GM19397 (cell line): Measurements from ENCODE around the gene OPN3.
"Not testable (repeated sequence)": the region's sequence is repeated elsewhere in the genome, so short reads cannot be mapped to it uniquely, and the experiment has no call there.

Experiments used
- ATAC-seq: cut with Tn5 transposase; IDR thresholded peaks from one replicate; pipeline ENCODE4 v1.9.1; 2021; ENCODE audit warnings: mild to moderate bottlenecking, moderate library complexity; ENCODE audit not compliant: unreplicated experiment

OPN3 gene

GRCh38 chr1:241640149-241640866, at the start of gene OPN3, which contains the start of gene CHML:
Gene OPN3, minus strand, starts transcription at chr1:241640369. Its CDS starts 115 bp downstream, at chr1:241640254.
Gene CHML, minus strand, starts transcription at chr1:241640369. Its CDS starts 4,603 bp downstream, at chr1:241635766.
- ATAC-seq = peak; percentile 95

GRCh38 chr1:241688940-241689368, 48.8 kb upstream of the OPN3 start:
- ATAC-seq = no peak

GRCh38 chr1:241684108-241684507, 43.9 kb upstream of the OPN3 start:
- no peak for ATAC-seq

- no peak for ATAC-seq
These were observed 42.8 kb upstream of the OPN3 start for GRCh38 chr1:241682921-241683320.

GRCh38 chr1:241681861-241682448, 41.8 kb upstream of the OPN3 start:
- ATAC-seq = not testable (repeated sequence)

GRCh38 chr1:241679961-241680360, 39.8 kb upstream of the OPN3 start:
- no peak for ATAC-seq

GRCh38 chr1:241679404-241679803, 39.2 kb upstream of the OPN3 start:
- no peak for ATAC-seq

GRCh38 chr1:241678536-241678935, 38.4 kb upstream of the OPN3 start:
- no peak for ATAC-seq

GRCh38 chr1:241677201-241677600, 37.0 kb upstream of the OPN3 start:
- ATAC-seq = peak; percentile 83

GRCh38 chr1:241675983-241676382, 35.8 kb upstream of the OPN3 start:
- ATAC-seq = no peak

GRCh38 chr1:241674805-241675384, 34.7 kb upstream of the OPN3 start:
- ATAC-seq = no peak

- ATAC-seq = no peak
These were observed 32.1 kb upstream of the OPN3 start for GRCh38 chr1:241672301-241672700.

- no peak for ATAC-seq
These were observed 26.2 kb upstream of the OPN3 start for GRCh38 chr1:241666419-241666818.

GRCh38 chr1:241660424-241660972, 20.3 kb upstream of the OPN3 start:
- ATAC-seq = no peak

- ATAC-seq = not testable (repeated sequence)
These were observed 18.8 kb upstream of the OPN3 start for GRCh38 chr1:241659016-241659415.

GRCh38 chr1:241658081-241658793, 18.1 kb upstream of the OPN3 start:
- ATAC-seq = no peak

- ATAC-seq = no peak
These were observed 14.5 kb upstream of the OPN3 start for GRCh38 chr1:241654641-241655040.

- no peak for ATAC-seq
These were observed 13.8 kb upstream of the OPN3 start for GRCh38 chr1:241654019-241654418.

- ATAC-seq = no peak
These were observed 11.8 kb upstream of the OPN3 start, which contains the start of gene WDR64 for GRCh38 chr1:241652012-241652411. Gene WDR64, plus strand, starts transcription at chr1:241652281. Its CDS starts 204 bp downstream, at chr1:241652485.

- no peak for ATAC-seq
These were observed 8.0 kb upstream of the OPN3 start for GRCh38 chr1:241648159-241648558.

GRCh38 chr1:241647658-241648057, 7.5 kb upstream of the OPN3 start:
- ATAC-seq = no peak
